Kidney (tissue), 14 donors: Measurements from ENCODE around the gene C17orf107. TPM values are rescaled to one million over a fixed set of nuclear protein-coding genes. Genes with fewer than 3 reads are reported as not detected.
A peak's percentile ranks its signal among the peaks of the same experiment; 100 is the strongest.
"Not testable (repeated sequence)": the region's sequence is repeated elsewhere in the genome, so short reads cannot be mapped to it uniquely, and the experiment has no call there.

Experiments used
- DNase-seq, 5 donors: peaks; one replicate each; pipeline ENCODE4 v3.0.0-alpha.2; 2013 to 2020
- FAIRE-seq: peaks from 2 replicates; lab custom pipeline; 2012; peaks lifted over from hg19 to GRCh38; lab: Jason Lieb, UNC
- H3K27ac ChIP-seq, 2 donors: one replicate each; pipeline ENCODE4 v1.7.0; 2013; ENCODE audit warnings: low read depth in 2 of 2, low read length in 2 of 2, inconsistent platforms in 1 of 2
- H3K27me3 ChIP-seq: one replicate; pipeline ENCODE4 v1.7.1; 2013; ENCODE audit warnings: low read length, inconsistent platforms; ENCODE audit not compliant: control insufficient read depth, insufficient read depth
- H3K36me3 ChIP-seq, 3 donors: one replicate each; pipeline versions ENCODE4 v1.7.0 to v1.7.1; 2013; ENCODE audit warnings: low read length in 3 of 3, control low read depth in 1 of 3, inconsistent platforms in 1 of 3; ENCODE audit not compliant: insufficient read depth in 3 of 3, control insufficient read depth in 2 of 3
- H3K4me1 ChIP-seq, 3 donors: one replicate each; pipeline versions ENCODE4 v1.7.0 to v1.7.1; 2013; ENCODE audit warnings: low read length in 3 of 3, inconsistent platforms in 1 of 3, low read depth in 1 of 3; ENCODE audit not compliant: control insufficient read depth in 2 of 3, insufficient read depth in 2 of 3
- H3K4me3 ChIP-seq, 3 donors: one replicate each; pipeline versions ENCODE4 v1.7.0 to v1.8.1; 2013; ENCODE audit warnings: low read length in 3 of 3, control low read depth in 1 of 3, inconsistent platforms in 1 of 3
- H3K9ac ChIP-seq, 3 donors: one replicate each; pipeline versions ENCODE4 v1.7.0 to v1.7.1; 2013; ENCODE audit warnings: low read length in 3 of 3, control low read depth in 1 of 3, inconsistent platforms in 1 of 3
- H3K9me3 ChIP-seq, 3 donors: one replicate each; pipeline versions ENCODE4 v1.7.0 to v1.7.1; 2013; ENCODE audit warnings: low read length in 3 of 3, control low read depth in 1 of 3, inconsistent platforms in 1 of 3; ENCODE audit not compliant: control insufficient read depth in 2 of 3, insufficient read depth in 1 of 3
- CTCF ChIP-seq: IDR thresholded peaks from 3 replicates; pipeline ENCODE4 v1.5.1; 2012; ENCODE audit warnings: mild to moderate bottlenecking, moderate library complexity, borderline replicate concordance; ENCODE audit not compliant: insufficient read depth; ENCODE audit errors: extremely low read depth
- intact Hi-C: fragments of 100-400 bp; cut with DNase I; formaldehyde crosslinking; loops from one replicate; pipeline ENCODE4 v1.11.1; 2022
- polyA plus RNA-seq: library from polyadenylated mRNA; stranded (reverse); fragments of 350-450 nt; fragmentation: Illumina TruSeq; extraction: RNeasy Lipid Tissue Mini Kit (QIAGEN cat#74804); gene quantifications from one replicate; pipeline ENCODE4 v1.2.3, GENCODE V29; 2014; ENCODE audit warnings: low read depth, low replicate concordance; ENCODE audit not compliant: insufficient read depth
- total RNA-seq: library from RNA; stranded (reverse); fragmentation: NEBNext Ultra II Directional; extraction: Animal tissue kit (Norgen Biotek cat#: 25700); gene quantifications from one replicate; pipeline ENCODE4 v1.2.1, GENCODE V29; 2021
- donor health status: control.
- donor health status: control.
- donor health status: control.
- donor health status: control.
- donor health status: control.
- donor health status: DM: yes; HTN: yes; CAD: no.
- donor health status: Normal renal cell carcinoma (clear cell type).

The C17orf107 gene
- total and polyA plus RNA-seq, 2 donors from 2014 or later = 2.5 to 4.4 TPM

GRCh38 chr17:4856271-4856936 is 42.9 kb upstream of the C17orf107 start:
- DNase-seq (peak in 2 of 5 donors; percentile 42 to 56), FAIRE-seq (no peak)
- H3K36me3 ChIP-seq = peaks cover 0 to 4% (median 0%) of the 10 kb centered on the region in 3 donors
- H3K9ac ChIP-seq = no peak overlapping the region
- peaks cover 0 to 13% (median 4%) of the 10 kb centered on the region in 3 donors for H3K4me1 ChIP-seq
- no peak overlapping the region for H3K27ac ChIP-seq
- no peak for TF ChIP-seq CTCF
- intact Hi-C loops = no loop called here
- H3K4me3 ChIP-seq = no peak overlapping the region
- H3K27me3 ChIP-seq = no peaks in the 10 kb centered on the region
- no peaks in the 10 kb centered on the region for H3K9me3 ChIP-seq

- Histone ChIP-seq H3K9ac (no peak overlapping the region), H3K9me3 (no peaks in the 10 kb centered on the region), H3K27ac (no peak overlapping the region), H3K36me3 (peaks cover 0 to 4% (median 0%) of the 10 kb centered on the region in 3 donors), H3K4me1 (peaks cover 0 to 11% (median 4%) of the 10 kb centered on the region in 3 donors), H3K27me3 (no peaks in the 10 kb centered on the region), H3K4me3 (no peak overlapping the region)
- DNase-seq (peak in 1 of 5 donors; percentile 59), FAIRE-seq (no peak)
- no peak for TF ChIP-seq CTCF
- intact Hi-C loops = no loop called here
These were observed 42.4 kb upstream of the C17orf107 start for GRCh38 chr17:4856937-4857314.

GRCh38 chr17:4857347-4857746 is 42.0 kb upstream of the C17orf107 start:
- H3K9me3 ChIP-seq, intact Hi-C loops, DNase-seq, FAIRE-seq, H3K36me3 ChIP-seq, H3K27me3 ChIP-seq, H3K27ac ChIP-seq, H3K9ac ChIP-seq, H3K4me1 ChIP-seq, H3K4me3 ChIP-seq: not testable (repeated sequence)

GRCh38 chr17:4858068-4858881 is 41.1 kb upstream of the C17orf107 start:
- Histone ChIP-seq H3K27me3 (no peaks in the 10 kb centered on the region), H3K36me3 (peaks cover 0 to 4% (median 0%) of the 10 kb centered on the region in 3 donors), H3K9me3 (no peaks in the 10 kb centered on the region), H3K4me3 (no peak overlapping the region), H3K27ac (peak overlapping the region; percentile 39 to 62), H3K4me1 (peaks cover 0 to 8% (median 4%) of the 10 kb centered on the region in 3 donors), H3K9ac (no peak overlapping the region)
- FAIRE-seq = no peak
- peak in 3 of 5 donors; percentile 56 to 76 (median 62) for DNase-seq
- no peak for TF ChIP-seq CTCF
- intact Hi-C loops = no loop called here
